GM12892 (cell line): ENCODE measurements around the gene GMCL2.

Source experiments
- POLR2AphosphoS5 ChIP-seq: IDR thresholded peaks from 2 replicates; pipeline ENCODE4 v1.6.1; 2011; ENCODE audit warnings: low read depth, low read length, control low read depth
- TAF1 ChIP-seq: IDR thresholded peaks from 2 replicates; pipeline ENCODE4 v1.6.1; 2011; ENCODE audit warnings: low read depth, mild to moderate bottlenecking, control low read depth, low read length, borderline replicate concordance

DNA sequence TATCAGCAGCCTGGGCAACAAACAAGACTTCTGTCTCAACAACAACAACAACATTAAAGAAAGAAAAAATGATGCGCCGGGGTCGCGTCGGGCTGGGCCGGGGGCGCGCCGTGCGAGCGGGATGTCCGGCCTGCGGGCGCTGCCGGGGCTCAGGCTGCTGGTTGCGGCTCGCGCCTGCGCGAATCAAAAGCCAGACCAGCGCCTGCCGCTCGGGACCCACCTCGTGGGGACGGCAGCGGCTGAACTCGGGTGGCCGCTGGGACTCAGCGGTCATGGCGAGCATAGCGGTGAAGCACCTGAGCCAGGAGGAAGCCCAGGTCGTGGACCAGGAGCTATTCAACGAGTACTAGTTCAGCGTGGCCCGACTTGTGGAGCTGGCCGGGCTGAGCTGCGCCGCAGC, 21.6 kb downstream of the GMCL2 start:
- no peak for TF ChIP-seq POLR2AphosphoS5
- TF ChIP-seq TAF1 = no peak
